Panc1 (cell line): ENCODE results near the gene BRWD1. TPM values are rescaled to one million over a fixed set of nuclear protein-coding genes. Genes with fewer than 3 reads are reported as not detected.

Source experiments
- ATAC-seq: fragments of 200-7000 bp; cut with Tn5 transposase; 2 replicates; pipeline ENCODE4 v1.9.1; 2020; ENCODE audit warnings: mild to moderate bottlenecking, moderate library complexity
- BruUV-seq: library from RNA; stranded (reverse); fragments of 400-500 nt; replicated peaks from 2 replicates; lab custom pipeline; 2021; lab: Mats Ljungman, UMichigan
- CTCF ChIA-PET: fragments of 300-600 bp; sonication (Branson Sonifier 250); formaldehyde crosslinking; loops from one replicate; lab custom pipeline; 2022; ENCODE audit warnings: antibody characterized with exemption; lab: Charles Lee
- POLR2A ChIA-PET: fragments of 300-600 bp; sonication (Branson Sonifier 250); formaldehyde crosslinking; loops from one replicate; lab custom pipeline; 2022; ENCODE audit warnings: antibody characterized with exemption; lab: Charles Lee
- DNase-seq: peaks from one replicate; pipeline ENCODE4 v3.0.0-alpha.2; 2010; ENCODE audit warnings: low read depth, low spot score
- H3K27ac ChIP-seq: 2 replicates; pipeline ENCODE4 v1.5.1; 2011; ENCODE audit warnings: mild to moderate bottlenecking, low read length, inconsistent platforms
- H3K27me3 ChIP-seq: fragments of 200-500 bp; sonication (Bioruptor generic); 2 replicates; pipeline ENCODE4 v1.6.0; 2014; ENCODE audit warnings: low read length, inconsistent platforms; ENCODE audit not compliant: control insufficient read depth, insufficient read depth
- H3K36me3 ChIP-seq: fragments of 200-500 bp; sonication (Bioruptor generic); 2 replicates; pipeline ENCODE4 v1.5.1; 2014; ENCODE audit warnings: inconsistent platforms, mild to moderate bottlenecking, low read length, moderate library complexity; ENCODE audit not compliant: control insufficient read depth, insufficient read depth
- H3K4me1 ChIP-seq: 2 replicates; pipeline ENCODE4 v1.5.1; 2011; ENCODE audit warnings: inconsistent platforms, mild to moderate bottlenecking, low read length, moderate library complexity; ENCODE audit not compliant: control insufficient read depth, insufficient read depth
- H3K4me3 ChIP-seq, 2 experiments: 2 replicates each; pipeline ENCODE4 v1.5.1; 2011 to 2012; ENCODE audit warnings: low read depth in 2 of 2, low read length in 2 of 2, mild to moderate bottlenecking in 2 of 2, inconsistent platforms in 1 of 2, moderate library complexity in 1 of 2
- H3K9me3 ChIP-seq: fragments of 200-500 bp; sonication (Bioruptor generic); 2 replicates; pipeline ENCODE4 v1.5.1; 2014; ENCODE audit warnings: low read depth, mild to moderate bottlenecking, inconsistent platforms, low read length, moderate library complexity; ENCODE audit not compliant: control insufficient read depth, insufficient read depth
- CTCF ChIP-seq: fragments of 450-650 bp; IDR thresholded peaks from 2 replicates; pipeline ENCODE4 v1.5.1; 2017; ENCODE audit warnings: mild to moderate bottlenecking
- POLR2AphosphoS5 ChIP-seq: IDR thresholded peaks from 2 replicates; pipeline ENCODE4 v1.6.1; 2012; ENCODE audit warnings: mild to moderate bottlenecking, low read depth, low read length, moderate library complexity
- REST ChIP-seq, 2 experiments: IDR thresholded peaks; 2 replicates each; pipeline ENCODE4 v1.6.1; 2011 to 2012; ENCODE audit warnings: low read depth in 2 of 2, control low read depth in 1 of 2, low read length in 1 of 2, mild to moderate bottlenecking in 1 of 2, moderate library complexity in 1 of 2; ENCODE audit not compliant: insufficient read depth in 1 of 2
- SIN3A ChIP-seq: IDR thresholded peaks from 2 replicates; pipeline ENCODE4 v1.6.1; 2012; ENCODE audit warnings: low read depth, mild to moderate bottlenecking, low read length, moderate library complexity, borderline replicate concordance; ENCODE audit not compliant: insufficient read depth
- TCF7L2 ChIP-seq: IDR thresholded peaks from 2 replicates; pipeline ENCODE4 v1.6.1; 2011; ENCODE audit warnings: mild to moderate bottlenecking, low read depth, low read length, inconsistent platforms
- in situ Hi-C: cut with HindIII; loops from 2 replicates; pipeline ENCODE4 v1.10.0; 2016; ENCODE audit warnings: low sequenced_read_pairs, low pct_unique_long_range_greater_than_20kb
- intact Hi-C: fragments of 100-400 bp; cut with micrococcal nuclease; formaldehyde crosslinking; loops from one replicate; pipeline ENCODE4 v1.10.0; 2022; ENCODE audit not compliant: unreplicated experiment
- total RNA-seq: library from RNA; stranded (reverse); gene quantifications from one replicate; pipeline ENCODE4 v1.2.1, GENCODE V29; 2021; ENCODE audit not compliant: unreplicated experiment

BRWD1 gene
- total RNA-seq, 1 experiment from 2014 or later = 26.2 TPM

- TF ChIP-seq TCF7L2 (no peak), POLR2AphosphoS5 (peak; percentile 57), SIN3A (no peak)
- CTCF ChIA-PET = interaction anchor here (0.6 kb wide), 1 partner anchor 38 kb away, joined by 5 read pairs; no protein-coding TSS in a partner anchor
- ATAC-seq (peak; percentile 92), DNase-seq (peak; percentile 71)
- H3K36me3 ChIP-seq = peaks cover 33% of the 10 kb centered on the region
- peak overlapping the region; percentile 53 to 79 for H3K4me3 ChIP-seq
- intact Hi-C loops = no loop called here
- no peaks in the 10 kb centered on the region for H3K27me3 ChIP-seq
- peaks cover 9% of the 10 kb centered on the region for H3K4me1 ChIP-seq
- H3K9me3 ChIP-seq = no peaks in the 10 kb centered on the region
- in situ Hi-C loops = no loop called here
- POLR2A ChIA-PET = interaction anchor here (1.0 kb wide), 2 partner anchors 31 kb away, joined by 3 to 5 read pairs; a partner anchor contains a TSS
- H3K27ac ChIP-seq = peak overlapping the region; percentile 82
- BruUV-seq = TSS peak; percentile 83
Measured at GRCh38 chr21:39349211-39350093, 36.0 kb upstream of the BRWD1 start.

GRCh38 chr21:39348355-39349210 is 35.2 kb upstream of the BRWD1 start, which contains the start of gene HMGN1:
HMGN1 (minus strand) TSS chr21:39349088; CDS start chr21:39348917, 171 bp downstream.
- Histone ChIP-seq H3K9me3 (no peaks in the 10 kb centered on the region), H3K4me3 (peak within 1 kb of the TSS; percentile 72 to 95), H3K4me1 (peaks cover 9% of the 10 kb centered on the region), H3K36me3 (peaks cover 37% of the 10 kb centered on the region), H3K27me3 (no peaks in the 10 kb centered on the region), H3K27ac (peak within 1 kb of the TSS; percentile 82)
- TF ChIP-seq SIN3A (no peak), CTCF (peak; percentile 17; the same call in 1 of the 2 replicates)
- in situ Hi-C loops = no loop called here
- intact Hi-C loops = no loop called here
- no peak for DNase-seq
- no TSS peak for BruUV-seq
- ChIA-PET POLR2A (interaction anchor here (1.0 kb wide), 1 partner anchor 32 kb away, joined by 5 read pairs; a partner anchor contains a TSS), CTCF (no interaction called here)
- peak; percentile 82 for ATAC-seq

DNA sequence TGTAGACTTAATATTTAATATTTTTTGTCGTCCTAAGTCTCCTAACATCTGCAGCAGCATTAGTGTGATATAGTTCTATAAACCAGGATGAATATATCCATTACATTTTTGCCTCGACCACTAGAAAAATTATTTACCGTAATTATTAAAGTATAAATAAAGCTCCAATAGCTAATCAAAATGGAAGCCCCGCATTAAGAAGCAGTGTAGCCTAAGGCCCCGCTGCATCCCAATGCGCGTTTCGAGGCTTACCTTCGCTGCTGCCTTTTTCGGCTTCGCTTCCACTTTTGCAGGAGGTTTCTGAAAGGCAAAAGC is 34.6 kb upstream of the BRWD1 start:
- Histone ChIP-seq H3K4me3 (peak overlapping the region; percentile 72 to 95), H3K4me1 (peaks cover 9% of the 10 kb centered on the region), H3K27ac (peak overlapping the region; percentile 82), H3K9me3 (no peaks in the 10 kb centered on the region), H3K36me3 (peaks cover 40% of the 10 kb centered on the region), H3K27me3 (no peaks in the 10 kb centered on the region)
- ATAC-seq (no peak), DNase-seq (no peak)
- in situ Hi-C loops = no loop called here
- intact Hi-C loops = no loop called here
- TSS peak; percentile 64 for BruUV-seq
- ChIA-PET POLR2A (no interaction called here), CTCF (no interaction called here)
- TF ChIP-seq TCF7L2 = no peak
- TF ChIP-seq CTCF = no peak
- no peak for TF ChIP-seq REST (IDR thresholded peaks at IDR 0.05; ENCODE audit: insufficient read depth in 1 of 2, low read depth in 2 of 2, low read length in 1 of 2)
- no peak for TF ChIP-seq POLR2AphosphoS5
- TF ChIP-seq SIN3A = no peak
